H1 (cell line): ENCODE measurements around the gene TGM5. TPM values are rescaled to one million over a fixed set of nuclear protein-coding genes. Genes with fewer than 3 reads are reported as not detected.
A peak's percentile ranks its signal among the peaks of the same experiment; 100 is the strongest.

Experiments used
- ASH2L ChIP-seq: fragments of 200-600, 300-600 bp; sonication (generic); IDR thresholded peaks from one replicate; pipeline ENCODE4 v1.7.1; 2017; ENCODE audit warnings: low read length
- ATF3 ChIP-seq: IDR thresholded peaks from 2 replicates; pipeline ENCODE4 v1.6.1; 2011; ENCODE audit warnings: low read depth, mild to moderate bottlenecking, low read length; ENCODE audit not compliant: insufficient read depth
- BCL11A ChIP-seq, 2 experiments: IDR thresholded peaks; one replicate each; pipeline ENCODE4 v1.6.1; 2011; ENCODE audit warnings: low read depth in 2 of 2, low read length in 2 of 2, mild to moderate bottlenecking in 2 of 2
- CBX8 ChIP-seq: fragments of 300-800, 300-1000 bp; sonication (generic); IDR thresholded peaks from 2 replicates; pipeline ENCODE4 v1.7.1; 2016; ENCODE audit warnings: low read depth, low read length, borderline replicate concordance
- CHD1 ChIP-seq: IDR thresholded peaks from 2 replicates; pipeline ENCODE4 v1.6.1; 2012; ENCODE audit warnings: low read depth, low read length, improper control_type of control experiment
- CHD2 ChIP-seq: IDR thresholded peaks from 2 replicates; pipeline ENCODE4 v1.6.1; 2012; ENCODE audit warnings: low read length, improper control_type of control experiment
- EP300 ChIP-seq, 2 experiments: IDR thresholded peaks; 1 replicate in 1 of 2; 2 replicates in 1 of 2; pipeline ENCODE4 v1.6.1; 2011 to 2012; ENCODE audit warnings: low read depth in 2 of 2, low read length in 2 of 2, mild to moderate bottlenecking in 2 of 2, borderline replicate concordance in 1 of 2, inconsistent platforms in 1 of 2, moderate library complexity in 1 of 2
- GTF2F1 ChIP-seq: IDR thresholded peaks from 2 replicates; pipeline ENCODE4 v1.6.1; 2012; ENCODE audit warnings: low read depth, low read length, improper control_type of control experiment, borderline replicate concordance
- HDAC2 ChIP-seq, 2 experiments: fragments of 300-600 bp in 1 of 2; sonication (generic) in 1 of 2; IDR thresholded peaks; 2 replicates each; pipeline ENCODE4 v1.6.1; 2011 to 2012; ENCODE audit warnings: low read depth in 2 of 2, low read length in 2 of 2, mild to moderate bottlenecking in 2 of 2, moderate library complexity in 2 of 2, borderline replicate concordance in 1 of 2, inconsistent platforms in 1 of 2
- JUND ChIP-seq: IDR thresholded peaks from 2 replicates; pipeline ENCODE4 v1.6.1; 2011; ENCODE audit warnings: mild to moderate bottlenecking, improper control_type of control experiment, low read length
- KDM1A ChIP-seq: fragments of 200-600, 300-600 bp; sonication (generic); IDR thresholded peaks from 2 replicates; pipeline ENCODE4 v1.7.1; 2016; ENCODE audit warnings: mild to moderate bottlenecking, low read length, borderline replicate concordance
- NANOG ChIP-seq: IDR thresholded peaks from 2 replicates; pipeline ENCODE4 v1.6.1; 2011; ENCODE audit warnings: low read length, low read depth, mild to moderate bottlenecking, inconsistent platforms; ENCODE audit not compliant: insufficient read depth, poor library complexity, severe bottlenecking
- NRF1 ChIP-seq: IDR thresholded peaks from 2 replicates; pipeline ENCODE4 v1.6.1; 2011; ENCODE audit warnings: mild to moderate bottlenecking, low read depth, low read length, improper control_type of control experiment
- PHF8 ChIP-seq: fragments of 200-600 bp; sonication (generic); conservative IDR thresholded peaks from 2 replicates; pipeline ENCODE4 v1.7.1; 2012; ENCODE audit warnings: low read depth, mild to moderate bottlenecking, inconsistent platforms, low read length, moderate library complexity
- POLR2A ChIP-seq, 2 experiments: IDR thresholded peaks; 1 replicate in 1 of 2; 2 replicates in 1 of 2; pipeline ENCODE4 v1.6.1; 2011; ENCODE audit warnings: low read depth in 2 of 2, low read length in 2 of 2, mild to moderate bottlenecking in 2 of 2; ENCODE audit errors: control extremely low read depth in 1 of 2
- POLR2AphosphoS5 ChIP-seq: IDR thresholded peaks from 2 replicates; pipeline ENCODE4 v1.6.1; 2011; ENCODE audit warnings: low read depth, low read length
- RAD21 ChIP-seq, 2 experiments: IDR thresholded peaks in 1 of 2; conservative IDR thresholded peaks in 1 of 2; 2 replicates each; pipeline ENCODE4 v1.6.1; 2011; ENCODE audit warnings: low read depth in 2 of 2, low read length in 2 of 2, improper control_type of control experiment in 1 of 2, inconsistent platforms in 1 of 2, mild to moderate bottlenecking in 1 of 2, moderate library complexity in 1 of 2
- RBBP5 ChIP-seq: IDR thresholded peaks from 2 replicates; pipeline ENCODE4 v1.7.1; 2012; ENCODE audit warnings: low read depth, mild to moderate bottlenecking, inconsistent platforms, low read length, moderate library complexity, borderline replicate concordance
- SIRT6 ChIP-seq: IDR thresholded peaks from one replicate; pipeline ENCODE4 v1.7.1; 2012; ENCODE audit warnings: low read length, inconsistent platforms
- TEAD4 ChIP-seq: IDR thresholded peaks from 2 replicates; pipeline ENCODE4 v1.6.1; 2012; ENCODE audit warnings: low read depth, low read length, inconsistent platforms, mixed read lengths
- polyA plus RNA-seq, 7 experiments: library from polyadenylated mRNA; depleted of rRNA in 3 of 7; stranded (reverse) in 5 of 7; unstranded in 2 of 7; fragments of >200 nt in 5 of 7; fragments of 200-250 nt in 2 of 7; gene quantifications; 1 replicate in 5 of 7; 2 replicates in 1 of 7; 4 replicates in 1 of 7; pipeline versions ENCODE4 v1.2.1 to v1.2.3, GENCODE V29; 2011 to 2013; ENCODE audit warnings: missing spikeins in 2 of 7, mixed read lengths in 2 of 7
- total RNA-seq: library from RNA; stranded (reverse); fragmentation: NEBNext Ultra II Directional; extraction: Animal tissue kit (Norgen Biotek cat#: 25700); gene quantifications from 2 replicates; pipeline ENCODE4 v1.2.1, GENCODE V29; 2021
- TF ChIP-seq, protein P1 (sequence below): IDR thresholded peaks from 2 replicates; pipeline ENCODE4 v1.6.1; 2012; ENCODE audit warnings: inconsistent platforms
- TF ChIP-seq, protein P2 (sequence below): IDR thresholded peaks from 2 replicates; pipeline ENCODE4 v1.6.1; 2011; ENCODE audit warnings: low read length, improper control_type of control experiment

Gene TGM5
- total and polyA plus RNA-seq, 2 of the 8 experiments (the other 6 are each of a cell fraction or from before 2014, with no cell fraction given): not detected

GRCh38 chr15:43185157-43186002 is 81.3 kb downstream of the TGM5 start, which contains the start of gene CCNDBP1 (continued):
- TF ChIP-seq PHF8: peak; percentile 80
- TF ChIP-seq EP300 (IDR thresholded peaks at IDR 0.05; ENCODE audit: borderline replicate concordance in 1 of 2, low read depth in 2 of 2, low read length in 2 of 2): no peak
- TF ChIP-seq TEAD4: no peak
- TF ChIP-seq, protein P1, sequence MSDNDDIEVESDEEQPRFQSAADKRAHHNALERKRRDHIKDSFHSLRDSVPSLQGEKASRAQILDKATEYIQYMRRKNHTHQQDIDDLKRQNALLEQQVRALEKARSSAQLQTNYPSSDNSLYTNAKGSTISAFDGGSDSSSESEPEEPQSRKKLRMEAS: peak; percentile 97
- TF ChIP-seq, protein P2, sequence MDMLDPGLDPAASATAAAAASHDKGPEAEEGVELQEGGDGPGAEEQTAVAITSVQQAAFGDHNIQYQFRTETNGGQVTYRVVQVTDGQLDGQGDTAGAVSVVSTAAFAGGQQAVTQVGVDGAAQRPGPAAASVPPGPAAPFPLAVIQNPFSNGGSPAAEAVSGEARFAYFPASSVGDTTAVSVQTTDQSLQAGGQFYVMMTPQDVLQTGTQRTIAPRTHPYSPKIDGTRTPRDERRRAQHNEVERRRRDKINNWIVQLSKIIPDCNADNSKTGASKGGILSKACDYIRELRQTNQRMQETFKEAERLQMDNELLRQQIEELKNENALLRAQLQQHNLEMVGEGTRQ: no peak
- TF ChIP-seq NANOG: no peak
- no peak for TF ChIP-seq NRF1
- TF ChIP-seq SIRT6: no peak
- no peak for TF ChIP-seq CBX8
- peak; percentile 68 for TF ChIP-seq ASH2L
- TF ChIP-seq ATF3: no peak
- TF ChIP-seq CHD1: no peak
- TF ChIP-seq KDM1A: no peak
- peak; percentile 93; the same call in 1 of the 2 replicates for TF ChIP-seq RBBP5
- TF ChIP-seq CHD2: no peak
- TF ChIP-seq POLR2AphosphoS5: peak; percentile 80
- peak; percentile 15 to 16; a peak in 1 of 4 replicates for TF ChIP-seq RAD21 (IDR thresholded peaks at IDR 0.05 in 1 of 2, conservative IDR thresholded peaks at IDR 0.05 in 1 of 2; ENCODE audit: low read depth in 2 of 2, low read length in 2 of 2)
- TF ChIP-seq JUND: no peak
- no peak for TF ChIP-seq BCL11A (IDR thresholded peaks at IDR 0.05; ENCODE audit: low read depth in 2 of 2, low read length in 2 of 2)
- TF ChIP-seq GTF2F1: no peak
- peak in 1 of 2 experiments; percentile 56; a peak in 1 of 3 replicates for TF ChIP-seq POLR2A (IDR thresholded peaks at IDR 0.05; ENCODE audit: control extremely low read depth in 1 of 2, low read depth in 2 of 2, low read length in 2 of 2)
- TF ChIP-seq HDAC2 (IDR thresholded peaks at IDR 0.05; ENCODE audit: borderline replicate concordance in 1 of 2, low read depth in 2 of 2, low read length in 2 of 2): no peak
